ENCODE data around the gene TMCO4. TPM values are rescaled to one million over a fixed set of nuclear protein-coding genes. Genes with fewer than 3 reads are reported as not detected.

The TMCO4 gene
- total RNA-seq, 1 experiment from 2014 or later: 4.3 TPM

- TF ChIP-seq, protein P1, sequence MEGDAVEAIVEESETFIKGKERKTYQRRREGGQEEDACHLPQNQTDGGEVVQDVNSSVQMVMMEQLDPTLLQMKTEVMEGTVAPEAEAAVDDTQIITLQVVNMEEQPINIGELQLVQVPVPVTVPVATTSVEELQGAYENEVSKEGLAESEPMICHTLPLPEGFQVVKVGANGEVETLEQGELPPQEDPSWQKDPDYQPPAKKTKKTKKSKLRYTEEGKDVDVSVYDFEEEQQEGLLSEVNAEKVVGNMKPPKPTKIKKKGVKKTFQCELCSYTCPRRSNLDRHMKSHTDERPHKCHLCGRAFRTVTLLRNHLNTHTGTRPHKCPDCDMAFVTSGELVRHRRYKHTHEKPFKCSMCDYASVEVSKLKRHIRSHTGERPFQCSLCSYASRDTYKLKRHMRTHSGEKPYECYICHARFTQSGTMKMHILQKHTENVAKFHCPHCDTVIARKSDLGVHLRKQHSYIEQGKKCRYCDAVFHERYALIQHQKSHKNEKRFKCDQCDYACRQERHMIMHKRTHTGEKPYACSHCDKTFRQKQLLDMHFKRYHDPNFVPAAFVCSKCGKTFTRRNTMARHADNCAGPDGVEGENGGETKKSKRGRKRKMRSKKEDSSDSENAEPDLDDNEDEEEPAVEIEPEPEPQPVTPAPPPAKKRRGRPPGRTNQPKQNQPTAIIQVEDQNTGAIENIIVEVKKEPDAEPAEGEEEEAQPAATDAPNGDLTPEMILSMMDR (conservative IDR thresholded peaks at IDR 0.05; ENCODE audit: low read depth, low read length): no peak
- TF ChIP-seq EZH2 (IDR thresholded peaks at IDR 0.05; ENCODE audit: borderline replicate concordance, low read depth, low read length, poor library complexity, severe bottlenecking): no peak
- intact Hi-C loops (cut with micrococcal nuclease; ENCODE audit: unreplicated experiment): no loop called here
- ChIA-PET POLR2A (ENCODE audit: low non-redundant PET) (no interaction called here), CTCF (interaction anchor here (0.6 kb wide), 1 partner anchor 11 kb away, joined by 4 read pairs; no protein-coding TSS in a partner anchor)
- DNase-seq (ENCODE audit: low spot score): no peak
- Histone ChIP-seq H3K27ac (ENCODE audit: low read depth, low read length, poor library complexity, severe bottlenecking) (no peak overlapping the region), H3K4me3 (ENCODE audit: low read depth, low read length, poor library complexity, severe bottlenecking) (no peak overlapping the region), H3K27me3 (replicated peaks; ENCODE audit: insufficient read depth, low read depth, low read length, poor library complexity) (no peaks in the 10 kb centered on the region), H3K36me3 (ENCODE audit: insufficient read depth, low read length, poor library complexity, severe bottlenecking) (no peaks in the 10 kb centered on the region), H3K9me3 (ENCODE audit: low read depth, low read length, poor library complexity, severe bottlenecking) (no peaks in the 10 kb centered on the region), H3K4me1 (ENCODE audit: insufficient read depth, low read length, poor library complexity, severe bottlenecking) (no peaks in the 10 kb centered on the region)
- no TSS peak for BruUV-seq (replicated peaks)
Observed at GRCh38 chr1:19685994-19686393, 113.7 kb downstream of the TMCO4 start.

GRCh38 chr1:19684677-19685076, 115.0 kb downstream of the TMCO4 start:
- Histone ChIP-seq H3K36me3 (ENCODE audit: insufficient read depth, low read length, poor library complexity, severe bottlenecking) (no peaks in the 10 kb centered on the region), H3K4me3 (ENCODE audit: low read depth, low read length, poor library complexity, severe bottlenecking) (no peak overlapping the region), H3K9me3 (ENCODE audit: low read depth, low read length, poor library complexity, severe bottlenecking) (no peaks in the 10 kb centered on the region), H3K27me3 (replicated peaks; ENCODE audit: insufficient read depth, low read depth, low read length, poor library complexity) (no peaks in the 10 kb centered on the region), H3K4me1 (ENCODE audit: insufficient read depth, low read length, poor library complexity, severe bottlenecking) (no peaks in the 10 kb centered on the region), H3K27ac (ENCODE audit: low read depth, low read length, poor library complexity, severe bottlenecking) (no peak overlapping the region)
- ChIA-PET POLR2A (ENCODE audit: low non-redundant PET) (no interaction called here), CTCF (no interaction called here)
- intact Hi-C loops (cut with micrococcal nuclease; ENCODE audit: unreplicated experiment): no loop called here
- TF ChIP-seq EZH2 (IDR thresholded peaks at IDR 0.05; ENCODE audit: borderline replicate concordance, low read depth, low read length, poor library complexity, severe bottlenecking): no peak
- TF ChIP-seq, protein P1 (conservative IDR thresholded peaks at IDR 0.05; ENCODE audit: low read depth, low read length): no peak
- no peak for DNase-seq (ENCODE audit: low spot score)
- no TSS peak for BruUV-seq (replicated peaks)

- H3K36me3 ChIP-seq (ENCODE audit: insufficient read depth, low read length, poor library complexity, severe bottlenecking): no peaks in the 10 kb centered on the region
- H3K9me3 ChIP-seq (ENCODE audit: low read depth, low read length, poor library complexity, severe bottlenecking): no peaks in the 10 kb centered on the region
- ChIA-PET CTCF (interaction anchor here (0.6 kb wide), 1 partner anchor 22 kb away, joined by 3 read pairs; no protein-coding TSS in a partner anchor), POLR2A (ENCODE audit: low non-redundant PET) (no interaction called here)
- TF ChIP-seq EZH2 (IDR thresholded peaks at IDR 0.05; ENCODE audit: borderline replicate concordance, low read depth, low read length, poor library complexity, severe bottlenecking): no peak
- TF ChIP-seq, protein P1 (conservative IDR thresholded peaks at IDR 0.05; ENCODE audit: low read depth, low read length): no peak
- H3K4me1 ChIP-seq (ENCODE audit: insufficient read depth, low read length, poor library complexity, severe bottlenecking): no peaks in the 10 kb centered on the region
- no peak overlapping the region for H3K4me3 ChIP-seq (ENCODE audit: low read depth, low read length, poor library complexity, severe bottlenecking)
- no peaks in the 10 kb centered on the region for H3K27me3 ChIP-seq (replicated peaks; ENCODE audit: insufficient read depth, low read depth, low read length, poor library complexity)
- intact Hi-C loops (cut with micrococcal nuclease; ENCODE audit: unreplicated experiment): no loop called here
- no peak for DNase-seq (ENCODE audit: low spot score)
- BruUV-seq (replicated peaks): no TSS peak
- no peak overlapping the region for H3K27ac ChIP-seq (ENCODE audit: low read depth, low read length, poor library complexity, severe bottlenecking)
Observed at GRCh38 chr1:19683351-19683750, 116.4 kb downstream of the TMCO4 start.

All from A673 (cell line).